Psoas muscle (tissue), 8 donors: ENCODE measurements around the gene GABBR1. TPM values are rescaled to one million over a fixed set of nuclear protein-coding genes. Genes with fewer than 3 reads are reported as not detected.

Experiments
- ATAC-seq, 4 donors: fragments of 200-7000 bp; cut with Tn5 transposase; one replicate each; pipeline ENCODE4 v1.9.1; 2020; ENCODE audit warnings: moderate library complexity in 3 of 4, mild to moderate bottlenecking in 2 of 4
- DNase-seq, 2 donors: peaks; one replicate each; pipeline ENCODE4 v3.0.0-alpha.2; 2020
- H3K27ac ChIP-seq: fragments of 200-600 bp; one replicate; pipeline ENCODE4 v1.8.0; 2022
- H3K27me3 ChIP-seq, 3 donors: fragments of 200-600 bp in 1 of 3; one replicate each; pipeline versions ENCODE4 v1.6.1 to v1.8.0; 2013 to 2022; ENCODE audit warnings: low read length in 2 of 3, mild to moderate bottlenecking in 2 of 3, moderate library complexity in 1 of 3; ENCODE audit not compliant: insufficient read depth in 3 of 3
- H3K36me3 ChIP-seq, 2 donors: fragments of 200-600 bp in 1 of 2; one replicate each; pipeline versions ENCODE4 v1.6.1 to v1.8.0; 2013 to 2022; ENCODE audit warnings: low read depth in 1 of 2, mild to moderate bottlenecking in 1 of 2, moderate library complexity in 1 of 2; ENCODE audit not compliant: insufficient read depth in 1 of 2
- H3K4me1 ChIP-seq: fragments of 200-600 bp; one replicate; pipeline ENCODE4 v1.8.0; 2022
- H3K4me3 ChIP-seq: fragments of 200-600 bp; one replicate; pipeline ENCODE4 v1.8.0; 2022; ENCODE audit warnings: mild to moderate bottlenecking
- H3K9me3 ChIP-seq: fragments of 200-600 bp; one replicate; pipeline ENCODE4 v1.8.0; 2022
- CTCF ChIP-seq: fragments of 200-600 bp; IDR thresholded peaks from one replicate; pipeline ENCODE4 v1.8.0; 2022; ENCODE audit warnings: antibody characterized with exemption
- WGBS, 3 donors: extraction: QIAGEN DNeasy Blood & Tissue Kit; methylation state at CpG; one replicate each; pipeline versions ENCODE4 v1.1.6 to v1.1.7; 2013; 5-methylcytosine and 5-hydroxymethylcytosine counted together
- intact Hi-C, 2 donors: fragments of 100-400 bp; cut with DNase I; formaldehyde crosslinking; loops; one replicate each; pipeline versions ENCODE4 v1.11.0 to v1.14.2; 2022
- polyA plus RNA-seq, 3 donors: library from polyadenylated mRNA; stranded (reverse); fragments of 200-250 nt; gene quantifications; one replicate each; pipeline ENCODE4 v1.2.3, GENCODE V29; 2013
- total RNA-seq, 4 donors: library from RNA; stranded (reverse); fragmentation: NEBNext Ultra II Directional in 2 of 4; extraction: Animal tissue kit (Norgen Biotek cat#: 25700) in 2 of 4; gene quantifications; one replicate each; pipeline versions ENCODE4 v1.2.1 to v1.2.4, GENCODE V29; 2021 to 2023
- donor health status: healthy with polysubstance abuse.
- donor health status: DM: no; HTN: no; CAD: no; lungs with moderate emphysema.
- donor health status: Bipolar disorder and iron deficiency.
- donor health status: healthy.
- donor health status: DM: yes; HTN: yes; CAD: no.
- donor health status: DM: no; HTN: no; CAD: no.
- donor health status: DM: no; HTN: no; CAD: no.
- donor health status: DM: yes; HTN: yes; CAD: no.

The GABBR1 gene
- total and polyA plus RNA-seq, 7 donors, result 2.5 to 10.2 (median 4.6) TPM

GRCh38 chr6:29630315-29630714 lies 2.7 kb downstream of the GABBR1 start:
- H3K9me3 ChIP-seq, result no peaks in the 10 kb centered on the region
- peaks cover 0 to 76% (median 18%) of the 10 kb centered on the region in 3 donors for H3K27me3 ChIP-seq
- DNase-seq (no peak), ATAC-seq (no peak)
- no peak overlapping the region for H3K4me3 ChIP-seq
- TF ChIP-seq CTCF, result no peak
- H3K36me3 ChIP-seq, result no peaks in the 10 kb centered on the region
- peaks cover 16% of the 10 kb centered on the region for H3K4me1 ChIP-seq
- intact Hi-C loops, result no loop called here
- no peak overlapping the region for H3K27ac ChIP-seq
- WGBS, 3 donors, result 81 to 88% (median 83%) methylated on average over 9 of the region's 9 CpGs

GRCh38 chr6:29629571-29629970 lies 3.4 kb downstream of the GABBR1 start:
- intact Hi-C loops, result no loop called here
- WGBS, 3 donors, result 87 to 92% (median 89%) methylated on average over 2 of the region's 2 CpGs
- no peak for TF ChIP-seq CTCF
- Histone ChIP-seq H3K4me3 (no peak overlapping the region), H3K4me1 (peaks cover 16% of the 10 kb centered on the region), H3K27ac (no peak overlapping the region), H3K9me3 (no peaks in the 10 kb centered on the region), H3K36me3 (no peaks in the 10 kb centered on the region), H3K27me3 (peaks cover 0 to 73% (median 18%) of the 10 kb centered on the region in 3 donors)
- no peak for DNase-seq
- no peak for ATAC-seq

GRCh38 chr6:29628419-29629281 lies 4.3 kb downstream of the GABBR1 start:
- Histone ChIP-seq H3K4me1 (peaks cover 16% of the 10 kb centered on the region), H3K27me3 (peaks cover 0 to 78% (median 18%) of the 10 kb centered on the region in 3 donors), H3K36me3 (no peaks in the 10 kb centered on the region), H3K27ac (peak overlapping the region; percentile 46), H3K4me3 (peak overlapping the region; percentile 62), H3K9me3 (no peaks in the 10 kb centered on the region)
- intact Hi-C loops, result no loop called here
- DNase-seq (peak; percentile 72 to 77), ATAC-seq (peak; percentile 55 to 61 (median 56))
- TF ChIP-seq CTCF, result peak; percentile 47
- 7 to 13% (median 7%) methylated on average over 27 to 32 of the region's 32 CpGs for WGBS, 3 donors

- Histone ChIP-seq H3K9me3 (no peaks in the 10 kb centered on the region), H3K4me1 (peaks cover 16% of the 10 kb centered on the region), H3K27ac (peak overlapping the region; percentile 46), H3K27me3 (peaks cover 0 to 75% (median 14%) of the 10 kb centered on the region in 3 donors), H3K4me3 (peak overlapping the region; percentile 62), H3K36me3 (no peaks in the 10 kb centered on the region)
- 1 to 3% (median 1%) methylated on average over 25 to 49 of the region's 51 CpGs for WGBS, 3 donors
- no peak for TF ChIP-seq CTCF
- peak; percentile 31 to 56 (median 34) for ATAC-seq
- intact Hi-C loops, result no loop called here
- DNase-seq, result peak; percentile 78 to 80
These were observed 5.1 kb downstream of the GABBR1 start for GRCh38 chr6:29627755-29628418.
